Natural killer cell (primary cell): ENCODE data around the gene MBOAT7. TPM values are rescaled to one million over a fixed set of nuclear protein-coding genes. Genes with fewer than 3 reads are reported as not detected.
A peak's percentile ranks its signal among the peaks of the same experiment; 100 is the strongest.

Source experiments
- ATAC-seq, 3 donors: fragments of 150-1000 bp in 2 of 3; fragments of 200-7000 bp in 1 of 3; cut with Tn5 transposase; 1 replicate in 1 of 3; 2 replicates in 2 of 3; pipeline ENCODE4 v1.10.0; 2021; ENCODE audit warnings: mild to moderate bottlenecking in 2 of 3, moderate library complexity in 2 of 3
- DNase-seq, 2 donors: peaks; one replicate each; pipeline versions ENCODE4 v3.0.0 to v3.0.0-alpha.2; 2013 to 2021; ENCODE audit warnings: mixed read lengths in 1 of 2
- H3K27ac ChIP-seq: one replicate; pipeline ENCODE4 v1.5.1; 2013; ENCODE audit warnings: mild to moderate bottlenecking, low read length
- H3K27me3 ChIP-seq: one replicate; pipeline ENCODE4 v1.6.1; 2013; ENCODE audit warnings: low read length; ENCODE audit not compliant: control insufficient read depth, insufficient read depth
- H3K36me3 ChIP-seq: one replicate; pipeline ENCODE4 v1.6.1; 2013; ENCODE audit warnings: low read length; ENCODE audit not compliant: control insufficient read depth, insufficient read depth
- H3K4me1 ChIP-seq: one replicate; pipeline ENCODE4 v1.6.1; 2013; ENCODE audit warnings: low read length; ENCODE audit not compliant: control insufficient read depth, insufficient read depth
- H3K4me3 ChIP-seq: one replicate; pipeline ENCODE4 v1.5.1; 2013; ENCODE audit warnings: low read length
- H3K9me3 ChIP-seq: one replicate; pipeline ENCODE4 v1.6.1; 2013; ENCODE audit warnings: low read length; ENCODE audit not compliant: control insufficient read depth, insufficient read depth
- H3K27ac Mint-ChIP-seq, 2 donors: one replicate each; pipeline ENCODE4 v1.8.0; 2022; ENCODE audit warnings: mild to moderate bottlenecking in 2 of 2, mixed read lengths in 2 of 2, moderate library complexity in 1 of 2
- H3K27me3 Mint-ChIP-seq, 2 donors: one replicate each; pipeline ENCODE4 v1.8.0; 2022; ENCODE audit warnings: low read depth in 2 of 2, mixed read lengths in 2 of 2
- H3K36me3 Mint-ChIP-seq: one replicate; pipeline ENCODE4 v1.8.0; 2022; ENCODE audit warnings: mixed read lengths
- H3K4me1 Mint-ChIP-seq, 2 donors: one replicate each; pipeline ENCODE4 v1.8.0; 2022; ENCODE audit warnings: mixed read lengths in 2 of 2
- H3K4me3 Mint-ChIP-seq: one replicate; pipeline ENCODE4 v1.8.0; 2022; ENCODE audit warnings: mild to moderate bottlenecking, moderate library complexity, mixed read lengths
- H3K9me3 Mint-ChIP-seq, 2 donors: one replicate each; pipeline ENCODE4 v1.8.0; 2022; ENCODE audit warnings: mixed read lengths in 2 of 2
- CTCF ChIP-seq: fragments of 200-600 bp; IDR thresholded peaks from one replicate; pipeline ENCODE4 v1.8.0; 2022; ENCODE audit warnings: antibody characterized with exemption
- WGBS: methylation state at CpG from one replicate; pipeline ENCODE4 v1.1.7; 2013; ENCODE audit warnings: missing lambda C conversion rate; ENCODE audit not compliant: insufficient coverage; 5-methylcytosine and 5-hydroxymethylcytosine counted together
- intact Hi-C: fragments of 100-400 bp; cut with micrococcal nuclease; formaldehyde crosslinking; loops from one replicate; pipeline ENCODE4 v1.14.2; 2022
- total RNA-seq, 4 donors: library from RNA; stranded (reverse); fragments of 120-200 nt in 1 of 4; gene quantifications; one replicate each; pipeline versions ENCODE4 v1.2.3 to v1.2.4, GENCODE V29; 2013 to 2022

Gene MBOAT7
- 10 to 100 TPM; 24.1 to 53.9 (median 31.2) TPM for total RNA-seq
- 11.2 TPM for total RNA-seq (2013)

GRCh38 chr19:54189145-54189734 lies at the start of gene MBOAT7:
TSS of gene MBOAT7 (minus strand) at chr19:54189580. CDS start at chr19:54188508, 1,072 bp downstream.
- Histone ChIP-seq H3K4me1 (peaks cover 23% of the 10 kb centered on the region), H3K4me3 (peak within 1 kb of the TSS; percentile 92), H3K27ac (peak within 1 kb of the TSS; percentile 98), H3K27me3 (no peaks in the 10 kb centered on the region), H3K9me3 (no peaks in the 10 kb centered on the region), H3K36me3 (peaks cover 12% of the 10 kb centered on the region)
- DNase-seq (no peak), ATAC-seq (peak in 2 of 3 donors; percentile 0 to 2)
- H3K4me3 Mint-ChIP-seq: peak within 1 kb of the TSS; percentile 99
- no peaks in the 10 kb centered on the region for H3K27me3 Mint-ChIP-seq
- under 1% methylated on average over 64 of the region's 64 CpGs for WGBS
- H3K27ac Mint-ChIP-seq: peak within 1 kb of the TSS; percentile 97 to 99
- no peaks in the 10 kb centered on the region for H3K9me3 Mint-ChIP-seq
- no peak for TF ChIP-seq CTCF
- intact Hi-C loops: no loop called here
- peaks cover 26 to 36% of the 10 kb centered on the region in 2 donors for H3K4me1 Mint-ChIP-seq
- no peaks in the 10 kb centered on the region for H3K36me3 Mint-ChIP-seq

- Mint-ChIP-seq H3K4me3 (no peak overlapping the region), H3K4me1 (peaks cover 5 to 6% of the 10 kb centered on the region in 2 donors), H3K27me3 (peaks cover 25 to 66% of the 10 kb centered on the region in 2 donors), H3K9me3 (no peaks in the 10 kb centered on the region), H3K36me3 (no peaks in the 10 kb centered on the region), H3K27ac (no peak overlapping the region)
- intact Hi-C loops: no loop called here
- H3K9me3 ChIP-seq: no peaks in the 10 kb centered on the region
- no peak overlapping the region for H3K4me3 ChIP-seq
- H3K27ac ChIP-seq: no peak overlapping the region
- no peak for TF ChIP-seq CTCF
- no peak for DNase-seq
- WGBS: 81% methylated on average over 5 of the region's 5 CpGs
- ATAC-seq: no peak
- peaks cover 34% of the 10 kb centered on the region for H3K27me3 ChIP-seq
- H3K36me3 ChIP-seq: no peaks in the 10 kb centered on the region
- H3K4me1 ChIP-seq: peaks cover 6% of the 10 kb centered on the region
Measured at GRCh38 chr19:54233941-54234340, 44.6 kb upstream of the MBOAT7 start.

- Mint-ChIP-seq H3K27ac (peak overlapping the region in 1 of 2 donors; percentile 60), H3K27me3 (peaks cover 26 to 52% of the 10 kb centered on the region in 2 donors), H3K36me3 (no peaks in the 10 kb centered on the region), H3K9me3 (no peaks in the 10 kb centered on the region), H3K4me3 (no peak overlapping the region), H3K4me1 (peaks cover 5 to 6% of the 10 kb centered on the region in 2 donors)
- WGBS: 18% methylated on average over 17 of the region's 21 CpGs
- Histone ChIP-seq H3K27ac (no peak overlapping the region), H3K4me3 (no peak overlapping the region), H3K4me1 (peaks cover 6% of the 10 kb centered on the region), H3K36me3 (no peaks in the 10 kb centered on the region), H3K27me3 (peaks cover 36% of the 10 kb centered on the region), H3K9me3 (no peaks in the 10 kb centered on the region)
- DNase-seq (peak; percentile 86 to 94), ATAC-seq (peak; percentile 96 to 100 (median 100))
- peak; percentile 90 for TF ChIP-seq CTCF
- intact Hi-C loops: loop anchor here (1.0 to 2.0 kb wide), 2 partner anchors 21 to 63 kb away; no protein-coding TSS in a partner anchor
Measured at GRCh38 chr19:54231077-54231931, 41.9 kb upstream of the MBOAT7 start.
